Prostate gland (tissue), 2 donors: ENCODE results near the gene CCDC92. TPM values are rescaled to one million over a fixed set of nuclear protein-coding genes. Genes with fewer than 3 reads are reported as not detected.

Experiments used
- DNase-seq: peaks from one replicate; pipeline ENCODE4 v3.0.0-alpha.2; 2019; ENCODE audit warnings: low spot score
- H3K27ac ChIP-seq, 2 donors: fragments of 200-600 bp; sonication (generic); 2 replicates each; pipeline ENCODE4 v1.5.1; 2017 to 2019
- H3K27me3 ChIP-seq: fragments of 200-600 bp; sonication (generic); replicated peaks from 2 replicates; pipeline ENCODE4 v1.5.1; 2019; ENCODE audit not compliant: insufficient read depth
- H3K36me3 ChIP-seq, 2 donors: fragments of 200-600 bp; sonication (generic); 1 replicate in 1 of 2; 2 replicates in 1 of 2; pipeline versions ENCODE4 v1.5.1 to v1.8.1; 2017 to 2019
- H3K4me1 ChIP-seq: fragments of 200-600 bp; sonication (generic); replicated peaks from 2 replicates; pipeline ENCODE4 v1.5.1; 2019
- H3K4me3 ChIP-seq, 2 donors: fragments of 200-600 bp; sonication (generic); 2 replicates each; pipeline ENCODE4 v1.5.1; 2017 to 2019
- H3K9me3 ChIP-seq: fragments of 200-600 bp; sonication (generic); 2 replicates; pipeline ENCODE4 v1.5.1; 2017
- CTCF ChIP-seq, 4 experiments: fragments of 200-600 bp in 2 of 4; fragments of 450-650 bp in 2 of 4; sonication (generic) in 2 of 4; IDR thresholded peaks; 1 replicate in 3 of 4; 2 replicates in 1 of 4; pipeline ENCODE4 v1.5.1; 2016 to 2019; ENCODE audit warnings: antibody characterized with exemption in 4 of 4, mild to moderate bottlenecking in 2 of 4, moderate library complexity in 2 of 4
- POLR2A ChIP-seq: fragments of 450-650 bp; IDR thresholded peaks from one replicate; pipeline ENCODE4 v1.6.1; 2016; ENCODE audit warnings: antibody characterized with exemption, mild to moderate bottlenecking
- POLR2AphosphoS5 ChIP-seq: sonication (generic); formaldehyde crosslinking; IDR thresholded peaks from one replicate; pipeline ENCODE4 v1.6.1; 2017; ENCODE audit warnings: antibody characterized with exemption
- WGBS: methylation state at CpG from one replicate; pipeline ENCODE4 v1.1.5; 2018; 5-methylcytosine and 5-hydroxymethylcytosine counted together
- intact Hi-C: fragments of 100-400 bp; cut with DNase I; formaldehyde crosslinking; loops from one replicate; pipeline ENCODE4 v1.14.2; 2022
- total RNA-seq, 2 donors: library from RNA; depleted of rRNA; stranded (reverse); fragments of >200 nt; gene quantifications; one replicate each; pipeline ENCODE4 v1.1.0, GENCODE V29; 2016

The CCDC92 gene
- total RNA-seq, 2 donors from 2014 or later = 22.4 to 42.9 TPM

GRCh38 chr12:123987022-123987421, 14.4 kb upstream of the CCDC92 start:
- TF ChIP-seq POLR2A = no peak
- no peak for TF ChIP-seq POLR2AphosphoS5
- no peak for TF ChIP-seq CTCF (IDR thresholded peaks at IDR 0.05)
- no peak for DNase-seq
- intact Hi-C loops = no loop called here
- H3K27me3 ChIP-seq = no peaks in the 10 kb centered on the region
- no peak overlapping the region for H3K27ac ChIP-seq
- no peaks in the 10 kb centered on the region for H3K4me1 ChIP-seq
- no peaks in the 10 kb centered on the region for H3K9me3 ChIP-seq
- H3K4me3 ChIP-seq = no peak overlapping the region
- 91% methylated on average over 2 of the region's 2 CpGs for WGBS
- H3K36me3 ChIP-seq = no peaks in the 10 kb centered on the region

GRCh38 chr12:123986374-123986965, 13.8 kb upstream of the CCDC92 start:
- H3K9me3 ChIP-seq = no peaks in the 10 kb centered on the region
- no peaks in the 10 kb centered on the region for H3K27me3 ChIP-seq
- TF ChIP-seq POLR2A (no peak), POLR2AphosphoS5 (no peak), CTCF (IDR thresholded peaks at IDR 0.05) (no peak)
- no peak for DNase-seq
- no peaks in the 10 kb centered on the region for H3K4me1 ChIP-seq
- H3K4me3 ChIP-seq = no peak overlapping the region
- 82% methylated on average over 3 of the region's 3 CpGs for WGBS
- intact Hi-C loops = no loop called here
- no peaks in the 10 kb centered on the region for H3K36me3 ChIP-seq
- H3K27ac ChIP-seq = no peak overlapping the region

- H3K4me1 ChIP-seq = no peaks in the 10 kb centered on the region
- H3K36me3 ChIP-seq = no peaks in the 10 kb centered on the region
- DNase-seq = no peak
- no peak for TF ChIP-seq POLR2AphosphoS5
- no peak for TF ChIP-seq CTCF (IDR thresholded peaks at IDR 0.05)
- no peak for TF ChIP-seq POLR2A
- intact Hi-C loops = loop anchor here (5.0 kb wide), 1 partner anchor 78 kb away; no protein-coding TSS in a partner anchor
- WGBS = 79% methylated on average over 4 of the region's 4 CpGs
- no peak overlapping the region for H3K27ac ChIP-seq
- no peaks in the 10 kb centered on the region for H3K27me3 ChIP-seq
- H3K4me3 ChIP-seq = no peak overlapping the region
- H3K9me3 ChIP-seq = no peaks in the 10 kb centered on the region
Observed at GRCh38 chr12:123984903-123985302, 12.3 kb upstream of the CCDC92 start.

GRCh38 chr12:123983822-123984485, 11.3 kb upstream of the CCDC92 start:
- Histone ChIP-seq H3K4me1 (no peaks in the 10 kb centered on the region), H3K9me3 (no peaks in the 10 kb centered on the region), H3K27ac (no peak overlapping the region), H3K36me3 (no peaks in the 10 kb centered on the region), H3K27me3 (no peaks in the 10 kb centered on the region), H3K4me3 (no peak overlapping the region)
- TF ChIP-seq POLR2A (no peak), CTCF (IDR thresholded peaks at IDR 0.05) (peak in 3 of 4 experiments; percentile 51 to 57 (median 52))
- WGBS = 49% methylated on average over 7 of the region's 7 CpGs
- peak; percentile 27 for DNase-seq
- intact Hi-C loops = loop anchor here (5.0 kb wide), 1 partner anchor 77 kb away; no protein-coding TSS in a partner anchor

- Histone ChIP-seq H3K4me1 (no peaks in the 10 kb centered on the region), H3K27me3 (no peaks in the 10 kb centered on the region), H3K4me3 (no peak overlapping the region), H3K36me3 (no peaks in the 10 kb centered on the region), H3K27ac (no peak overlapping the region), H3K9me3 (no peaks in the 10 kb centered on the region)
- TF ChIP-seq POLR2A = no peak
- TF ChIP-seq CTCF (IDR thresholded peaks at IDR 0.05) = no peak
- TF ChIP-seq POLR2AphosphoS5 = no peak
- WGBS = 85% methylated on average over 7 of the region's 7 CpGs
- DNase-seq = no peak
- intact Hi-C loops = loop anchor here (5.0 kb wide), 1 partner anchor 75 kb away; no protein-coding TSS in a partner anchor
Observed at GRCh38 chr12:123982269-123982668, 9.6 kb upstream of the CCDC92 start.
